OCI-LY1 (cell line): ENCODE data around the gene VKORC1.

Experiments
- H2AFZ ChIP-seq: fragments of 200-600 bp; sonication (generic), shearing (Covaris generic); 2 replicates; pipeline ENCODE4 v1.6.0; 2014; ENCODE audit warnings: antibody characterized with exemption, mild to moderate bottlenecking, low read length
- H3F3A ChIP-seq: fragments of 200-600 bp; sonication (generic), shearing (Covaris generic); 2 replicates; pipeline ENCODE4 v1.6.0; 2014; ENCODE audit warnings: mild to moderate bottlenecking, antibody characterized with exemption, low read length, moderate library complexity; ENCODE audit not compliant: insufficient read depth
- H3K27ac ChIP-seq: fragments of 200-600 bp; sonication (generic); 2 replicates; pipeline ENCODE4 v1.5.1; 2014; ENCODE audit warnings: low read length, mixed run types, mild to moderate bottlenecking, low read depth; ENCODE audit not compliant: poor library complexity, severe bottlenecking
- H3K27me3 ChIP-seq: fragments of 200-600 bp; sonication (generic); 2 replicates; pipeline ENCODE4 v1.6.0; 2014; ENCODE audit warnings: antibody characterized with exemption, mild to moderate bottlenecking, low read length, moderate library complexity; ENCODE audit not compliant: insufficient read depth
- H3K36me3 ChIP-seq: fragments of 200-600 bp; sonication (generic); 2 replicates; pipeline ENCODE4 v1.6.1; 2014; ENCODE audit warnings: mild to moderate bottlenecking, antibody characterized with exemption, low read length, moderate library complexity, mixed read lengths; ENCODE audit not compliant: insufficient read depth
- H3K4me1 ChIP-seq: fragments of 200-600 bp; sonication (generic); 2 replicates; pipeline ENCODE4 v1.5.1; 2014; ENCODE audit warnings: mild to moderate bottlenecking, low read length, moderate library complexity; ENCODE audit not compliant: insufficient read depth, severe bottlenecking
- H3K4me2 ChIP-seq: fragments of 200-600 bp; sonication (generic), shearing (Covaris generic); 2 replicates; pipeline ENCODE4 v1.6.1; 2014; ENCODE audit warnings: low read length
- H3K4me3 ChIP-seq: fragments of 200-600 bp; sonication (generic); 2 replicates; pipeline ENCODE4 v1.5.1; 2014; ENCODE audit warnings: low read length, low read depth, mild to moderate bottlenecking, mixed read lengths; ENCODE audit not compliant: poor library complexity, severe bottlenecking
- H3K79me2 ChIP-seq: fragments of 200-600 bp; shearing (Covaris generic); 2 replicates; pipeline ENCODE4 v1.6.1; 2016; ENCODE audit warnings: mixed run types, low read length, mixed read lengths; ENCODE audit not compliant: insufficient read depth
- H3K9ac ChIP-seq: fragments of 200-600 bp; sonication (generic), shearing (Covaris generic); 2 replicates; pipeline ENCODE4 v1.6.1; 2014; ENCODE audit warnings: mild to moderate bottlenecking, low read length, mixed read lengths
- H3K9me2 ChIP-seq: fragments of 200-600 bp; sonication (generic), shearing (Covaris generic); 2 replicates; pipeline ENCODE4 v1.6.1; 2014; ENCODE audit warnings: low read depth, mild to moderate bottlenecking, low read length, mixed read lengths
- H3K9me3 ChIP-seq: fragments of 200-600 bp; shearing (Covaris generic); 2 replicates; pipeline ENCODE4 v1.6.1; 2014; ENCODE audit warnings: low read length, mixed read lengths
- H4K20me1 ChIP-seq: fragments of 200-600 bp; sonication (generic), shearing (Covaris generic); 2 replicates; pipeline ENCODE4 v1.6.0; 2016; ENCODE audit warnings: mild to moderate bottlenecking, low read length; ENCODE audit not compliant: insufficient read depth
- EZH2 ChIP-seq: fragments of 200-600 bp; sonication (generic), shearing (Covaris generic); IDR thresholded peaks from 2 replicates; pipeline ENCODE4 v1.8.0; 2017; ENCODE audit warnings: borderline replicate concordance, mixed run types, mild to moderate bottlenecking, antibody characterized with exemption, low read length, moderate library complexity, mixed read lengths
- TF ChIP-seq, protein P1 (sequence below): fragments of 200-600 bp; sonication (generic), shearing (Covaris generic); IDR thresholded peaks from 2 replicates; pipeline ENCODE4 v1.5.1; 2017; ENCODE audit warnings: mild to moderate bottlenecking, antibody characterized with exemption, low read length, moderate library complexity, mixed read lengths

The VKORC1 gene

DNA sequence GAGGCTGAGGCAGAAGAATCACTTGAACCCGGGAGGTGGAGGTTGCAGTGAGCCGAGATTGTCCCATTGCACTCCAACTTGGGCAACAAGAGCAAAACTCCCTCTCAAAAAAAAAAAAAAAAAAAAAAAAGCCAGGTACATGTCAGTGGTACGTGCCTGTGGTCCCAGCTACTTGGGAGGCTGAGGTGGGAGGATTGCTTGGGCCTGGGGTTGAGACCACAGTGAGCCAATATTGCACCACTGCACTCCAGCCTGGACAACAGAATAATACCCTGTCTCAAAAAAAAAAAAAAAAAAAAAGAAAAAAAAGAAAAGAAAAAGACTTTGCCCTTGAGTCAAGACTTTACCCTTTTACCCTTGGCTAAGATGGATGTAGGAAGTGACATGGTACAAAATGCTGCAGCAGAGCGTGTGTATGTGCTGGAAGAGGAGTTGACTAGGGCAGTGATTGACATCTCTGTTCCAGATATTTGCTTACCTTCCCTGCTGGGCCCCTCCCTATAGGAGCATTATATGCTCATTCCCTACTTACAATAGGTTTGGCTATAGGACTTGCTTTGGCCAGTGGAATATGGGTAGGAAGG lies 50.6 kb downstream of the VKORC1 start:
- no peaks in the 10 kb centered on the region for H3K27me3 ChIP-seq
- H2AFZ ChIP-seq: no peak overlapping the region
- no peaks in the 10 kb centered on the region for H3F3A ChIP-seq
- no peak overlapping the region for H3K27ac ChIP-seq
- TF ChIP-seq, protein P1, sequence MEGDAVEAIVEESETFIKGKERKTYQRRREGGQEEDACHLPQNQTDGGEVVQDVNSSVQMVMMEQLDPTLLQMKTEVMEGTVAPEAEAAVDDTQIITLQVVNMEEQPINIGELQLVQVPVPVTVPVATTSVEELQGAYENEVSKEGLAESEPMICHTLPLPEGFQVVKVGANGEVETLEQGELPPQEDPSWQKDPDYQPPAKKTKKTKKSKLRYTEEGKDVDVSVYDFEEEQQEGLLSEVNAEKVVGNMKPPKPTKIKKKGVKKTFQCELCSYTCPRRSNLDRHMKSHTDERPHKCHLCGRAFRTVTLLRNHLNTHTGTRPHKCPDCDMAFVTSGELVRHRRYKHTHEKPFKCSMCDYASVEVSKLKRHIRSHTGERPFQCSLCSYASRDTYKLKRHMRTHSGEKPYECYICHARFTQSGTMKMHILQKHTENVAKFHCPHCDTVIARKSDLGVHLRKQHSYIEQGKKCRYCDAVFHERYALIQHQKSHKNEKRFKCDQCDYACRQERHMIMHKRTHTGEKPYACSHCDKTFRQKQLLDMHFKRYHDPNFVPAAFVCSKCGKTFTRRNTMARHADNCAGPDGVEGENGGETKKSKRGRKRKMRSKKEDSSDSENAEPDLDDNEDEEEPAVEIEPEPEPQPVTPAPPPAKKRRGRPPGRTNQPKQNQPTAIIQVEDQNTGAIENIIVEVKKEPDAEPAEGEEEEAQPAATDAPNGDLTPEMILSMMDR: no peak
- TF ChIP-seq EZH2: no peak
- no peaks in the 10 kb centered on the region for H3K4me1 ChIP-seq
- H3K9ac ChIP-seq: no peak overlapping the region
- H3K4me2 ChIP-seq: no peak overlapping the region
- no peak overlapping the region for H3K4me3 ChIP-seq
- H3K9me2 ChIP-seq: no peaks in the 10 kb centered on the region
- H3K79me2 ChIP-seq: no peaks in the 10 kb centered on the region
- no peaks in the 10 kb centered on the region for H3K9me3 ChIP-seq
- peaks cover 11% of the 10 kb centered on the region; the same call in 1 of the 2 replicates for H3K36me3 ChIP-seq
- H4K20me1 ChIP-seq: no peaks in the 10 kb centered on the region

DNA sequence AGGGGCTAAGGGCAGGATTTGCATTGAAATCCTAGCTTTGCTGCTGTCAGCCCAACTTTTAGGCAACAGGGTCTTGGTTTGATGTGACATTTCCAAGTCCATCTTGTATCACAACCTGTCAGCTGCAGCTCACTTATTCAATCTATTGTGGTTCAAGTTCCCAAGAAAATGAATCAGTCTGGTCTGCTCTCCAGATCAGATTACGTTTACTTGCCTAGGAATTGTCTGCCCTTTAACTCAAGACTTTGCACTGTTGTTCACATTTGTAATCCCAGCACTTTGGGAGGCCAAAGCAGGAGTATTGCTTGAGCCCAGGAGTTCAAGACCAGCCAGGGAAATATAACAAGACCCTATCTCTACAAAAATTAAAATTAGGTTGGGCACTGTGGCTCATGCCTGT lies 51.2 kb downstream of the VKORC1 start:
- Histone ChIP-seq H3K79me2 (no peaks in the 10 kb centered on the region), H3K9me2 (no peaks in the 10 kb centered on the region), H3K4me1 (no peaks in the 10 kb centered on the region), H4K20me1 (no peaks in the 10 kb centered on the region), H3K9ac (no peak overlapping the region), H3K27ac (no peak overlapping the region), H3K27me3 (no peaks in the 10 kb centered on the region), H3K9me3 (no peaks in the 10 kb centered on the region), H3F3A (no peaks in the 10 kb centered on the region), H3K4me3 (no peak overlapping the region), H2AFZ (no peak overlapping the region), H3K36me3 (peaks cover 17% of the 10 kb centered on the region; the same call in 1 of the 2 replicates), H3K4me2 (no peak overlapping the region)
- no peak for TF ChIP-seq EZH2
- TF ChIP-seq, protein P1: no peak

- H3K79me2 ChIP-seq: no peaks in the 10 kb centered on the region
- no peak overlapping the region for H3K9ac ChIP-seq
- H3F3A ChIP-seq: no peaks in the 10 kb centered on the region
- H4K20me1 ChIP-seq: no peaks in the 10 kb centered on the region
- TF ChIP-seq, protein P1: no peak
- TF ChIP-seq EZH2: no peak
- H3K4me2 ChIP-seq: no peak overlapping the region
- peaks cover 17% of the 10 kb centered on the region; the same call in 1 of the 2 replicates for H3K36me3 ChIP-seq
- no peak overlapping the region for H3K4me3 ChIP-seq
- no peaks in the 10 kb centered on the region for H3K9me2 ChIP-seq
- no peak overlapping the region for H2AFZ ChIP-seq
- no peaks in the 10 kb centered on the region for H3K4me1 ChIP-seq
- no peaks in the 10 kb centered on the region for H3K27me3 ChIP-seq
- H3K27ac ChIP-seq: no peak overlapping the region
- H3K9me3 ChIP-seq: no peaks in the 10 kb centered on the region
Measured at GRCh38 chr16:31042866-31043265, 51.7 kb downstream of the VKORC1 start.
